Activated CD8-positive, alpha-beta T cell treated with anti-CD3 and anti-CD28 coated beads for 36 hours (primary cell): ENCODE data around the gene ABCA8. TPM values are rescaled to one million over a fixed set of nuclear protein-coding genes. Genes with fewer than 3 reads are reported as not detected.

Experiments
- ATAC-seq: fragments of 200-7000 bp; cut with Tn5 transposase; one replicate; pipeline ENCODE4 v1.10.0; 2021; ENCODE audit warnings: mild to moderate bottlenecking, moderate library complexity
- CTCF ChIA-PET: fragments of 350-600 bp; sonication (Branson Sonifier 250); formaldehyde crosslinking; loops from one replicate; lab custom pipeline; 2021; ENCODE audit warnings: antibody characterized with exemption; lab: Charles Lee
- POLR2A ChIA-PET: fragments of 350-600 bp; sonication (Branson Sonifier 250); formaldehyde crosslinking; loops from one replicate; lab custom pipeline; 2021; ENCODE audit warnings: antibody characterized with exemption; lab: Charles Lee
- DNase-seq: peaks from one replicate; pipeline ENCODE4 v3.0.0-alpha.2; 2020
- H3K27ac Mint-ChIP-seq: one replicate; pipeline ENCODE4 v1.8.0; 2021; ENCODE audit warnings: mild to moderate bottlenecking, mixed read lengths
- H3K27me3 Mint-ChIP-seq: one replicate; pipeline ENCODE4 v1.8.0; 2021; ENCODE audit warnings: mixed read lengths
- H3K36me3 Mint-ChIP-seq: one replicate; pipeline ENCODE4 v1.8.0; 2021; ENCODE audit warnings: low read depth, mixed read lengths
- H3K4me1 Mint-ChIP-seq: one replicate; pipeline ENCODE4 v1.8.0; 2021; ENCODE audit warnings: low read depth, mixed read lengths
- H3K4me3 Mint-ChIP-seq: one replicate; pipeline ENCODE4 v1.8.0; 2021; ENCODE audit warnings: mild to moderate bottlenecking, moderate library complexity, mixed read lengths
- H3K9me3 Mint-ChIP-seq: one replicate; pipeline ENCODE4 v1.8.0; 2021; ENCODE audit warnings: mixed read lengths
- intact Hi-C: fragments of 100-400 bp; cut with micrococcal nuclease; formaldehyde crosslinking; loops from one replicate; pipeline ENCODE4 v1.10.0; 2022
- total RNA-seq, 2 experiments: library from RNA; stranded (reverse); gene quantifications; one replicate each; pipeline ENCODE4 v1.2.3, GENCODE V29; 2021
- TF ChIP-seq, protein P1 (sequence below): fragments of 200-600 bp; IDR thresholded peaks from one replicate; pipeline ENCODE4 v1.8.0; 2022; ENCODE audit warnings: antibody characterized with exemption, mild to moderate bottlenecking

ABCA8 gene
- total RNA-seq, 2 experiments from 2014 or later, result not detected

DNA sequence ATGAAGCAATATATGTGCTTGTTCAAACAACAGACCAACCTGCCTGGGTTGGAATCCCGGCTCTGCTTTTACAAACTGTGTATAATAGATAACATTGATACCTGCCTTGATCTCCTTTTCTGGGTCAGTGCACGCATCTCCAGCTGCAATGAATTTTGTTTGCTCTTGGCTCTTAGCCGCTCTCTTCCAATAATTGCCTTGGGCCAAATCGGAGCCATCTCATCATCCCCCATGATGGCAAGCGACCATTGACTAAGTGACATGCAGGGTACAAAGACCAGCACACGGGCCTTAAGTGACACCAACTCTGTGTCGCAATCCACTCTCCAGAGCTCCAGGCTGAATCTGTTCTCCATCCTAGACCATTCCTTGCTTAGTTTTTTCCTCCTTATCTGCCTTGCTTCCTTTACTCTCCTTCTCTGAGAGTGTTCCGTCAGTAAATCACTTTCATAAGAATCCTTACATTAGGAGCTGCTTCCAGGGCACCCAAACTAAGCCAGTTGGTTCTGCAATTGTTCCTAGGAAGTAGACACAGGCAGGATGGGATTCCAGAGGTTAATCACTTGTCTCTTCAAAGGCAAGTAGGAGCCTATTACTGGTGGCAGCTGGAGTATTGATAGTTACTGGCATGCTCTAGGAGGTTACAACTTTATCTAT is 134.2 kb downstream of the ABCA8 start:
- ChIA-PET CTCF (no interaction called here), POLR2A (no interaction called here)
- TF ChIP-seq, protein P1, sequence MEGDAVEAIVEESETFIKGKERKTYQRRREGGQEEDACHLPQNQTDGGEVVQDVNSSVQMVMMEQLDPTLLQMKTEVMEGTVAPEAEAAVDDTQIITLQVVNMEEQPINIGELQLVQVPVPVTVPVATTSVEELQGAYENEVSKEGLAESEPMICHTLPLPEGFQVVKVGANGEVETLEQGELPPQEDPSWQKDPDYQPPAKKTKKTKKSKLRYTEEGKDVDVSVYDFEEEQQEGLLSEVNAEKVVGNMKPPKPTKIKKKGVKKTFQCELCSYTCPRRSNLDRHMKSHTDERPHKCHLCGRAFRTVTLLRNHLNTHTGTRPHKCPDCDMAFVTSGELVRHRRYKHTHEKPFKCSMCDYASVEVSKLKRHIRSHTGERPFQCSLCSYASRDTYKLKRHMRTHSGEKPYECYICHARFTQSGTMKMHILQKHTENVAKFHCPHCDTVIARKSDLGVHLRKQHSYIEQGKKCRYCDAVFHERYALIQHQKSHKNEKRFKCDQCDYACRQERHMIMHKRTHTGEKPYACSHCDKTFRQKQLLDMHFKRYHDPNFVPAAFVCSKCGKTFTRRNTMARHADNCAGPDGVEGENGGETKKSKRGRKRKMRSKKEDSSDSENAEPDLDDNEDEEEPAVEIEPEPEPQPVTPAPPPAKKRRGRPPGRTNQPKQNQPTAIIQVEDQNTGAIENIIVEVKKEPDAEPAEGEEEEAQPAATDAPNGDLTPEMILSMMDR, result no peak
- Mint-ChIP-seq H3K4me3 (no peak overlapping the region), H3K4me1 (no peaks in the 10 kb centered on the region), H3K36me3 (no peaks in the 10 kb centered on the region), H3K27ac (no peak overlapping the region), H3K27me3 (peaks cover 5% of the 10 kb centered on the region), H3K9me3 (no peaks in the 10 kb centered on the region)
- DNase-seq, result no peak
- ATAC-seq, result no peak
- intact Hi-C loops, result no loop called here

DNA sequence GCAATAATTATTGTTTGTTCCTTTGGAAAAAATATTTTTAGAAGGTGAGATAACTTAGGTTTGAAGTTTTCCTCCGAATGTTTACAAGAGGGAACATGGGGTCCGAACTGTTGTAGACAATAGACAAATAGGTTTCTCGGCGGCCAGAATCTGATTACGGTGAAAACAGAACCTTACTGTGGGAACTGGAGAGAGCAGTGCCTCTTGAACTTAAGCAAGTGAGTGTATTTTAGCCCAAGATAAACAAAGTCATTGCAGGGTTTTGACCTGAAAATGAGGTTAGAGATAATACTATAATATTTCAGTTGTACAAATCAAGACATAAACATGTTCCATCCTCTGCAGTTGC is 134.7 kb downstream of the ABCA8 start:
- no peak overlapping the region for H3K27ac Mint-ChIP-seq
- DNase-seq (no peak), ATAC-seq (no peak)
- ChIA-PET CTCF (no interaction called here), POLR2A (no interaction called here)
- intact Hi-C loops, result no loop called here
- TF ChIP-seq, protein P1, result no peak
- peaks cover 5% of the 10 kb centered on the region for H3K27me3 Mint-ChIP-seq
- H3K4me3 Mint-ChIP-seq, result no peak overlapping the region
- no peaks in the 10 kb centered on the region for H3K9me3 Mint-ChIP-seq
- H3K36me3 Mint-ChIP-seq, result no peaks in the 10 kb centered on the region
- H3K4me1 Mint-ChIP-seq, result no peaks in the 10 kb centered on the region

DNA sequence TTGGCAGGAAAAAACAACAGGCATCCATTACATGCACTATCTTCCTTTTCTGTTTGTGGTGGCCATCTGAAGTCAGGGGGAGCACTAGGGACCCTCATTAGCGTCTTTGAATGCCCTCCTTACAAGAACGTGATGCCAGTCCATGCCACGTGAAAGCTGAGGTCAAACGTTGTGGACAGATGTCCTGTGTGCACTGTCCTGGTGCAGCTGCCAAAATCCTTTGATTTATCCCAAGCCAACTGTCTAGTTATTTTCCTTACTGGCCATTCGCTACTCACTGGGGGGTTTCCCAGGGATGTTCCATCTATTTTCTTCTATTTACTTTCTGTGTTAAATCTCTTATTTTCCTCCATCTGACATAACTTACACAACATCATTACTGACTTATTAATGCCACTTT is 135.7 kb downstream of the ABCA8 start:
- H3K4me3 Mint-ChIP-seq, result no peak overlapping the region
- no peak for DNase-seq

More for the DNA sequence above, 135.7 kb downstream of the ABCA8 start:
- intact Hi-C loops, result no loop called here
- Mint-ChIP-seq H3K4me1 (no peaks in the 10 kb centered on the region), H3K27ac (no peak overlapping the region), H3K9me3 (no peaks in the 10 kb centered on the region), H3K27me3 (peaks cover 5% of the 10 kb centered on the region), H3K36me3 (no peaks in the 10 kb centered on the region)
- ATAC-seq, result no peak
- ChIA-PET POLR2A (no interaction called here), CTCF (no interaction called here)
- TF ChIP-seq, protein P1, result no peak

Other genes starting within 250 kb of the ABCA8 start
- gene ABCA9, start 105.5 kb upstream of the ABCA8 start, total RNA-seq, result not detected
- gene ABCA6, start 186.5 kb upstream of the ABCA8 start, total RNA-seq, result not detected